SK-N-SH (cell line): ENCODE results near the gene BTRC.

Experiments
- EP300 ChIP-seq, 2 experiments: IDR thresholded peaks; 2 replicates each; pipeline versions ENCODE4 v1.4.0 to v1.6.1; 2012; ENCODE audit warnings: borderline replicate concordance in 1 of 2, low read depth in 1 of 2, low read length in 1 of 2
- EZH2phosphoT487 ChIP-seq: fragments of 200-600 bp; sonication (generic); IDR thresholded peaks from 2 replicates; pipeline ENCODE4 v1.6.1; 2017; ENCODE audit warnings: low read depth, mixed run types, mild to moderate bottlenecking, antibody characterized with exemption, moderate library complexity, borderline replicate concordance
- POLR2AphosphoS5 ChIP-seq: IDR thresholded peaks from 2 replicates; pipeline ENCODE4 v1.6.1; 2012; ENCODE audit warnings: low read depth, low read length
- RXRA ChIP-seq: IDR thresholded peaks from 2 replicates; pipeline ENCODE4 v1.4.0; 2012; ENCODE audit warnings: low read depth, mild to moderate bottlenecking, borderline replicate concordance
- TF ChIP-seq, protein P1 (sequence below): fragments of 200-600 bp; sonication (generic); IDR thresholded peaks from 2 replicates; pipeline ENCODE4 v1.6.1; 2017; ENCODE audit warnings: antibody characterized with exemption, mild to moderate bottlenecking, moderate library complexity
- TF ChIP-seq, protein P2 (sequence below): IDR thresholded peaks from 2 replicates; pipeline ENCODE4 v1.6.1; 2012; ENCODE audit warnings: mild to moderate bottlenecking, low read depth, low read length, moderate library complexity
- TF ChIP-seq, protein P3 (sequence below): fragments of 150-350 bp; IDR thresholded peaks from 2 replicates; pipeline ENCODE4 v1.6.1; 2016; ENCODE audit warnings: mild to moderate bottlenecking, low read depth, low read length

DNA sequence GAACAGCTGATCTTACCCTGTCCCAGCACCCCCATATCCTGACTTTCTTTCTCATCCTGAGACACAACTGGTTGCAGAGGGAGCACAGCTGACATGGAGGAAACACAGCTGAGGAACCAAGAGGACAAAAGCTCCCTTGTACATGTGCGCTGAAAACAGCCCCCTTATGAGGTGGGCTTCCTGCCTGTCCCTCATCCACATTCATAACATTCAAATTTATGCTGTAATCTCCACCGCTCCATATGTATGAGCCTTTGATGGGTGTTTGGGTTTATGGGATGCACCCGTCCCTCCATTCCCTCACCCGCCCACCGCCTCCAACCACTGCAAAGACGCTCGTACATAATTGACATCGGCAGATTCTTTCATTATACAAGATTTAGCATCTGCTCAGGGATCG, 49.6 kb upstream of the BTRC start:
- TF ChIP-seq, protein P1, sequence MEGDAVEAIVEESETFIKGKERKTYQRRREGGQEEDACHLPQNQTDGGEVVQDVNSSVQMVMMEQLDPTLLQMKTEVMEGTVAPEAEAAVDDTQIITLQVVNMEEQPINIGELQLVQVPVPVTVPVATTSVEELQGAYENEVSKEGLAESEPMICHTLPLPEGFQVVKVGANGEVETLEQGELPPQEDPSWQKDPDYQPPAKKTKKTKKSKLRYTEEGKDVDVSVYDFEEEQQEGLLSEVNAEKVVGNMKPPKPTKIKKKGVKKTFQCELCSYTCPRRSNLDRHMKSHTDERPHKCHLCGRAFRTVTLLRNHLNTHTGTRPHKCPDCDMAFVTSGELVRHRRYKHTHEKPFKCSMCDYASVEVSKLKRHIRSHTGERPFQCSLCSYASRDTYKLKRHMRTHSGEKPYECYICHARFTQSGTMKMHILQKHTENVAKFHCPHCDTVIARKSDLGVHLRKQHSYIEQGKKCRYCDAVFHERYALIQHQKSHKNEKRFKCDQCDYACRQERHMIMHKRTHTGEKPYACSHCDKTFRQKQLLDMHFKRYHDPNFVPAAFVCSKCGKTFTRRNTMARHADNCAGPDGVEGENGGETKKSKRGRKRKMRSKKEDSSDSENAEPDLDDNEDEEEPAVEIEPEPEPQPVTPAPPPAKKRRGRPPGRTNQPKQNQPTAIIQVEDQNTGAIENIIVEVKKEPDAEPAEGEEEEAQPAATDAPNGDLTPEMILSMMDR: no peak
- TF ChIP-seq, protein P2, sequence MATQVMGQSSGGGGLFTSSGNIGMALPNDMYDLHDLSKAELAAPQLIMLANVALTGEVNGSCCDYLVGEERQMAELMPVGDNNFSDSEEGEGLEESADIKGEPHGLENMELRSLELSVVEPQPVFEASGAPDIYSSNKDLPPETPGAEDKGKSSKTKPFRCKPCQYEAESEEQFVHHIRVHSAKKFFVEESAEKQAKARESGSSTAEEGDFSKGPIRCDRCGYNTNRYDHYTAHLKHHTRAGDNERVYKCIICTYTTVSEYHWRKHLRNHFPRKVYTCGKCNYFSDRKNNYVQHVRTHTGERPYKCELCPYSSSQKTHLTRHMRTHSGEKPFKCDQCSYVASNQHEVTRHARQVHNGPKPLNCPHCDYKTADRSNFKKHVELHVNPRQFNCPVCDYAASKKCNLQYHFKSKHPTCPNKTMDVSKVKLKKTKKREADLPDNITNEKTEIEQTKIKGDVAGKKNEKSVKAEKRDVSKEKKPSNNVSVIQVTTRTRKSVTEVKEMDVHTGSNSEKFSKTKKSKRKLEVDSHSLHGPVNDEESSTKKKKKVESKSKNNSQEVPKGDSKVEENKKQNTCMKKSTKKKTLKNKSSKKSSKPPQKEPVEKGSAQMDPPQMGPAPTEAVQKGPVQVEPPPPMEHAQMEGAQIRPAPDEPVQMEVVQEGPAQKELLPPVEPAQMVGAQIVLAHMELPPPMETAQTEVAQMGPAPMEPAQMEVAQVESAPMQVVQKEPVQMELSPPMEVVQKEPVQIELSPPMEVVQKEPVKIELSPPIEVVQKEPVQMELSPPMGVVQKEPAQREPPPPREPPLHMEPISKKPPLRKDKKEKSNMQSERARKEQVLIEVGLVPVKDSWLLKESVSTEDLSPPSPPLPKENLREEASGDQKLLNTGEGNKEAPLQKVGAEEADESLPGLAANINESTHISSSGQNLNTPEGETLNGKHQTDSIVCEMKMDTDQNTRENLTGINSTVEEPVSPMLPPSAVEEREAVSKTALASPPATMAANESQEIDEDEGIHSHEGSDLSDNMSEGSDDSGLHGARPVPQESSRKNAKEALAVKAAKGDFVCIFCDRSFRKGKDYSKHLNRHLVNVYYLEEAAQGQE: no peak
- TF ChIP-seq, protein P3, sequence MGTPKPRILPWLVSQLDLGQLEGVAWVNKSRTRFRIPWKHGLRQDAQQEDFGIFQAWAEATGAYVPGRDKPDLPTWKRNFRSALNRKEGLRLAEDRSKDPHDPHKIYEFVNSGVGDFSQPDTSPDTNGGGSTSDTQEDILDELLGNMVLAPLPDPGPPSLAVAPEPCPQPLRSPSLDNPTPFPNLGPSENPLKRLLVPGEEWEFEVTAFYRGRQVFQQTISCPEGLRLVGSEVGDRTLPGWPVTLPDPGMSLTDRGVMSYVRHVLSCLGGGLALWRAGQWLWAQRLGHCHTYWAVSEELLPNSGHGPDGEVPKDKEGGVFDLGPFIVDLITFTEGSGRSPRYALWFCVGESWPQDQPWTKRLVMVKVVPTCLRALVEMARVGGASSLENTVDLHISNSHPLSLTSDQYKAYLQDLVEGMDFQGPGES: no peak
- TF ChIP-seq EP300 (IDR thresholded peaks at IDR 0.05; ENCODE audit: borderline replicate concordance in 1 of 2, low read depth in 1 of 2, low read length in 1 of 2): no peak
- TF ChIP-seq RXRA: no peak
- TF ChIP-seq POLR2AphosphoS5: no peak
- no peak for TF ChIP-seq EZH2phosphoT487
